NCI-H2196 (cell line): ENCODE measurements around the gene LRRFIP1.
"Not testable (repeated sequence)": the region's sequence is repeated elsewhere in the genome, so short reads cannot be mapped to it uniquely, and the experiment has no call there.

Experiments used
- DNase-seq: peaks from one replicate; lab custom pipeline; 2025; ENCODE audit not compliant: unreplicated experiment; lab: John Stamatoyannopoulos, UW

LRRFIP1 gene

DNA sequence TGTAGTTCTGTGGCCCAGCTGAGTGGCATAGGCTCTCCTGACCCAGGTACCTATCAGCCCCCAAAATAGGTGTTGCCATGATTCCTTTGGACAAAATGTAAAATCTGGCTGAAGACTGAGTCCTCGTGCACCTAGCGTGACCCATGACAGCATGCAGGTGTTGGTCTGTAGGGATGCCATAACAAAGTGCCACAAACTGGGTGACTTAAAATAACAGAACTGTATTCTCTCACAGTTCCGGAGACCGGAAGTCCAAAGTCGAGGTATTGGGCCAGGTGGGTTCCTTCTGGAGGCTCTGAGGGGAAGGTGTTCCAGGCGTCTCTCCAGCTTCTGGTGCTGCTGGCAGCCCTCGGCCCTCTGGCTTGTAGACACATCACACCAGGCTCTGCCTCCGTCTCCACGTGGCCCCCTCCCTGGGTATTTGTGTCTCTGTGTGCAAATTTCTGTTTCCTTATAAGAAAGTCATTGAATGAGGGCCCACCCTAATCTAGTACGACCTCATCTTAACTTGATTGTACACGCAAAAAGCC lies 34.5 kb downstream of the LRRFIP1 start:
- DNase-seq, result no peak

DNA sequence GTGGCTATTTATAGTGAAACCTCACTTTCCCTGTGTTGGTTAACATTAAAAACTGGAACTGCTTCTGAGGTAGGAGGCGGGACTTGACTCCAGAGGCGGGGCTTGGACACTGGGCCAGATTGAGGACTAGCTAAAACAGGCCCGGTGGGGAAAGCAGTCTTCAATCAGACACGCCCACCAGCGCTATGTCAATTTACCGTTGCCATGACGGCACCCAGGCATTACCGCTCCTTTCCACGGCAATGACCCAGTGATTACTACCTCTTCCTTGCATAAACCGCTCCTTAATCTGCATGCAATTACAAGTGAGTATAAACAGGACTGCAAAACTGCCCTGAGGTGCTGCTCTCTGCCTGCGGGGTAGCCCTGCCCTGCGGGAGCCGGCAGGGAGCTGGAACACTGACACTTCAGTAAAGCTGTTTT lies 35.3 kb downstream of the LRRFIP1 start:
- peak; percentile 95 for DNase-seq

DNA sequence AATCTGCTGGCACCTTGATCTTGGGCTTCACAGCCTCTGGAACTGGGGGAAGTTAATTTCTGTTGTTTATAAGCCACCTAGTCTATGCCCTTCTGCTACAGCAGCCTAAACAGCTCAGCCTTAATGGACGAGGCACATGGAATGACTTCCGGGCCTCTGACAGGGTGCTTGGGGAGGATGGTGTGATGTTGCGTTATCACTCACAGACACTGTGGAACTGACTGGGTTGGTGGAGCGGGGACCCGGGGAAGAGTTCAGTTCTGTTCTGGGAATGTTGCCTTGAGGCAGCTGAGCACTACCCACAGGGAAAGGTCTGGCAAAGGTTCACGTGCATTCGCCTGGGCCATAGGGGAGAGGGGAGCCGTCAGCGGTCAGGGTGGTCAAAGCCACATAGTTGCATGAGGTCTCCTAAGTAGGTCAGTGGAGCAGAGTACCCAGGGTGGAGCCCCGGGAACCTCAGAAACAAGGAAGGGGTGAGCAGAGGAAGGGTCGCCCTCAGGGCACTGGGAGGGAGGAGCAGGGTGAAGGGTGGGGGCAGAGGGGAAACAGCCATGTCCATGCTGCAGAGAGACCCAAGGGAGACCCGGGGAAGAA lies 36.2 kb downstream of the LRRFIP1 start:
- DNase-seq, result no peak

DNA sequence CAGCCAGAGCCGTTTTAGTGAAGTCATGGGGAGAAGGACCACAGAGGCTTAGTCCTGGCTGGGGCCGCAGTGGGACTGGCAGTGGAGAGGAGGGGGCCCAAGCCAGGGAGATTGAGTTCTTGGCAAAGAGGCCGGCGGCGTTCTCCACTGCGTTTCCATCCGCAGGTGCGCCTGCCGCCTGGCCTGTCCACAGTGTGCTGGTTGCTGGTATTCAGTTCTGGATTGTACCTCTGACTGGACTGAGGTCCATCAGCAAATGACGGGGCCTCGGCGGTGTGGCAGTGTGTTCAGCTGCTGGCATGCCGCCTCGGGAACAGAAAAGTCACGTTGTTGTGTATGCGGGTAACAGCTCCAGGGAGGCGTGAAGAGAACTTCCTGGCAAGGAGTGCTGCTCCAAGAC lies 36.8 kb downstream of the LRRFIP1 start:
- DNase-seq, result no peak

DNA sequence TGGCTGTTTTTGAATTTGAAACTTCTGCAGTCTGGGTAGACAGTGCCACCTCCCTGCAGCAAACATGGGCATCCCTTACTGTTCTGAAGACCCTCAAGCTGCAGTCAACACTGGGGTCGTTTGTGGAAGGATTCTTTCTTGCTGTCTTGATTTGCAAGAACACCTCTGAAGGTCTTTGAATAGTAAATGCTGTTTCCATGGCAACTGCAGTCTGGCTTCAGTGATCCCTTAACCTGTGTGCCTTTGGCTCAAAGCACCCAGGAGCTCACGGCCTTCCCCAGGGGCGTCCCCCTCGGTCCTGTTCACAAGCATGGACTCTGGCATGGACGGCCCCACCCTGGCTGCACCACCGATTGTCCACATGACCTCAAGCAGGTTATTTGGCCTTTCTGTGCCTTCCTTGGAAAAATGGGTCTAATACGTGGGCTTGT lies 38.3 kb downstream of the LRRFIP1 start:
- DNase-seq, result peak; percentile 40

DNA sequence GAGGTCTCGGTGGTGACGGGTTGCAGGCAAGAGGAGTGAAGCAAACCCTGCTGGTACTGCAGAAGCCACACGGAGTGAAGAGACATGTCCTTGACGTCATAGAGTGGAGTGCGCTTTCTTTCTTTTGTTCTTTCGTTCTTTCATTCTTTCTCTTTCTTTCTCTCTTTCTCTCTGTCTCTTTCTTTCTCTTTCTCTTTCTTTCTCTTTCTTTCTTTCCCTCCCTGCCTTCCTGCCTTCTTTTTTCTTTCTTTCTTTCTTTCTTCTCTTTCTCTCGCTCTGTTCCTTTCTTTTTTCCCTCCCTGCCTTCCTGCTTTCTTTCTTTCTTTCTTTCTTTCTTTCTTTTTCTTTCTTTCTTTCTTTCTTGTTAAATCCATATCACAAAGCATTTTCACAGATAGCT lies 39.2 kb downstream of the LRRFIP1 start:
- DNase-seq, result no peak

DNA sequence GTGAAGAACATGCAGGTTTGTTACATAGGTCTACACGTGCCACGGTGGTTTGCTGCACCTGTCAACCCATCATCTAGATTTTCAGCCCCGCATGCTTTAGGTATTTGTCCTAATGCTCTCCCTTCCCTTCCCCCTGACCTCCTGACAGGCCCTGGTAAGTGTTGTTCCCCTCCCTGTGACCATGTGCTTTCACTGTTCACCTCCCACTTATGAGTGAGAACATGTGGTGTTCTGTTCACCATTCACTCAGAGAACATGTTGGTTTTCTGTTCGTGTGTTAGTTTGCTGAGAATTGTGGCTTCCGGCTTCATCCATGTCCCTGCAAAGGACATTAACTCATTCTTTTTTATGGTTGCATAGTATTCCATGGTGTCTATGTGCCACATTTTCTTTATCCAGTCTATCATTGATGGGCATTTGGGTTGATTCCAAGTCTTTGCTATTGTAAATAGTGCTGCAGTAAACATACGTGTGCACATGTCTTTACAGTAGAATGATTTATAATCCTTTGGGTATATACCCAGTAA lies 39.7 kb downstream of the LRRFIP1 start:
- not testable (repeated sequence) for DNase-seq

DNA sequence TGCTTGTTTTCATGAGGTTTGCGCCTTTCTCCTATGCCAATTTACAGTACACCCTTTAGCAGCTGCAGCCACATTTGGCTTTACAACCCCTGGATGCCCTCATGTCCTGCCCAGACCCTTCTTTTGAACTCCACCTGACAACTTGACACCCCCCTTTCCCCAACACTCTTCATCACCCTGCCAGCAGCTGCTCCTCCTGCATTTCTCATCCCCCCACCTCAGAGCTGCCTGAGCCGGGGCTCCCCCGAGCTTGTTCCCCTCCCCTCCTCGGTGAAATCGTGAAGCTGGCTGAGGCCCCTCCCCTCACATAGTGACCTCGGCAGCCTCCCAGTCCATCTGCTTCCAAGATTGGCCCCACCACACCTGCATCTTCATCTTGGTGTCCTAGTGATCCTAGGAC lies 40.5 kb downstream of the LRRFIP1 start:
- no peak for DNase-seq

DNA sequence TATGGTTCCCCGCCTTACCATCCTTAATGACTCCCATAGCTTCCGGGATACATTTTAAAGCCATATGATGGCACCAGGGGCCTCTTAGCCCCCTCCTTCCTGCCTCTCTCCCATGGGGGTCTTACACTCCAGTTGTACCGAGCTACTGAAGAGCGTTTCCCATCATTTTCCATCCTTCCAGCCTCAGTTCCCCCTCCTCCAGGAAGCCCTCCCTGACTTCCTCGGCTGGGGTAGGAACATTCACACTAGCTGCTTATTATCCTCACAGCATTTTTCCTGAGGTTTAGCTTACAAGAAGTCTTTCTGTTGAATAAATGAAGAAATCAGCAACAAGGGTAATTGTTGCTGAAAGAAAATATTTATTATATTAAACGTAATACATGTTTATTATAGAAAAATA lies 41.1 kb downstream of the LRRFIP1 start:
- no peak for DNase-seq

DNA sequence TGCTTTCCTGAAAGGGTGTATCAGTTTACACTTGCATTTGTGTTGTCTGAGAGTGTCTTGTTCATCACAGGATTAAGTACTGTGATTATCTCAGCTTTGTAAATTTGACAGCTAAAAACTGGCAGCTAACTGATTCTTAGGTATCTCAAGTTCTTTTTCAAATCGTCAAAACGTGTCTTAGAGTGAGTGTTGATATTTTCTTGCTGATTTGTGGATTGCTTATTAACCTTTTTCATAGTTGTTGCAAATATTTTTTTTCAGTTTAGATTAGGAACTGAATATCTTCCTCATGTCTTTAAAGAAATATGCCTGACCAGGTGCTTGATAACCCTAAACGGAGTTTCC lies 41.9 kb downstream of the LRRFIP1 start:
- peak; percentile 31 for DNase-seq

DNA sequence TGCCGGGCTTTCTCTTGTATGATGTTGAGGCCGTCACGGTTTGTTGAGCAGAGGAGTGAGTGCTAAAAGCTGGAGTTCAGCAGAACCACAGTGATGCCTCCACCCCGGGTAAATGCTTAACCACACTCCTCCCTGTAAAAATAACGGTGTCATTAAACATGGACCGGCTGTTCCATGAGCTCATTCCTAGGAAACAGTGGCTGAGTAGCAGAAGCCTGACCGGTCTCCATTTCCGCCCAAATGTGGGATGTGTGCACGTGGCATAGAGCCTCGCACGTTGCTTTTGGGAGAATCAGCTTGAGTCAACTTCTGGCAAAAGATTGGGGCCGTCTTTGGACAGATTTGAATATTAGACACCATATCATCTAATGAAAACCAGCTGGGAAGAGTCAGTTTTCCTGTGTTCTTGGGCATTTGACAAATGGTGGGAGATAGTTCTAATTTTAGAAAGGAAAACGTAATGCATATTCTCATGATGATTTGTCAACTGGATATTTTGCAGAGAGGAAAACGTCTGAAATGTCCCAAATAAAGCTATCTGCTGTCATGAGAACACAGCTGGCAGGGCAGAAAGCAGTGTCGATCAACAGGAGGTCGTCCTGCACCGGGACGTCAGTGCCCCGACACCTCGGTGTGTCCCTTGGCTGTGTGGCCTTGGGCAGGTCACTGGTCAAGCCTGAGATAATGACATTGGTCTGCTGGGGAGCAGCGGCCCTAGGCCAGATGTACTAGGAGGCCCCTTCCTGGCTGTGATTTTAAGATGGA lies 42.4 kb downstream of the LRRFIP1 start:
- DNase-seq, result peak; percentile 71

DNA sequence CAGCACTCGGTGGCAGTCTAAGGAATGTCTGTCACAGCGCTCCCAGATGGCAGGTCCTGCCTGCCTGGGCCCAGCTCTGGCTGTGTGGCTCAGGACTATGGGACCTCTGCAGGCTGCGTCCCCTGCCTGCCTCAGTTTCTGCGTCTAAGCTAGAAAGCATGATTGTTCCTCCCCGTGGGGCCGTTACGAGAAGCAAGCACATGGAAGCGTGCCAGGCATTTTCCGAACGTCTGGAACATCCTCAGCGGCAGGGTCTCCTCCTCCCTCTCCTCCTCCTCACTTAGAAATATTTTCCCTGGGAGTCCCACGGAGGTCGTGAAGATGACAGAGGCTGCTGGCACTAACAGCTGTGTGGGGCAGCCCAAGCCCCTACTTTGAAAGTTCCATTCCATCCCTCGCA lies 43.3 kb downstream of the LRRFIP1 start:
- DNase-seq, result no peak

DNA sequence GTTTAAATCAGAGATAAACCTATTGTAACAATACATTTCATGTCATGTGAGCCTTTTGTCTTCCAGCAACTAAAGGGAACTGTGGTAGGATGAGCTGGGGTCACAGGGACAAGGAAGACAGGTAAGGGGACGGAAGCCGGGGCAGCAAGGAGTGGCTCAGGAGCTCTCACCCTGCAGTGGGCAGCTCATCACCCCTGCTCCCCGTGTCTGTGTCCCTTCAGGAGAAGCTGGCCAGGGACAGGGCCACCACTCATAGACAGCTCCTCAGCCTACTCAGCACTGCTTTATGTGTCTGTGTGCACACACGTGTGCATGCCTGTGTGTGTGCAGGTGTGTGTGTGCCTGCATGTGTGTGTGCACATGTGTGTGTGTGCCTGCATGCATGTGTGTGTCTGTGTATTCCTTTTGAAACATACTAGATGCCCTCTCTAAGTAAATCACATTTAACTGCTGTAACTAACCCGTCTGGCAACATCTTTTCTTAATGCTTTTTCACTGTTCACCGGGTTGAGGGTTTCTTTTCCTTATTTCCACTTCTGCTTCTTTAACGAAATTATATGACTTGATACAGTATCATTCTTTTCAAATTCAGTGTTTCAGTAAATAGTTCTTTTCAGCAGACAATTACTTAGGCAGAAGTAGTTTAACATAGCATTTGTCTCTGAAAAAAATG lies 44.2 kb downstream of the LRRFIP1 start:
- no peak for DNase-seq

DNA sequence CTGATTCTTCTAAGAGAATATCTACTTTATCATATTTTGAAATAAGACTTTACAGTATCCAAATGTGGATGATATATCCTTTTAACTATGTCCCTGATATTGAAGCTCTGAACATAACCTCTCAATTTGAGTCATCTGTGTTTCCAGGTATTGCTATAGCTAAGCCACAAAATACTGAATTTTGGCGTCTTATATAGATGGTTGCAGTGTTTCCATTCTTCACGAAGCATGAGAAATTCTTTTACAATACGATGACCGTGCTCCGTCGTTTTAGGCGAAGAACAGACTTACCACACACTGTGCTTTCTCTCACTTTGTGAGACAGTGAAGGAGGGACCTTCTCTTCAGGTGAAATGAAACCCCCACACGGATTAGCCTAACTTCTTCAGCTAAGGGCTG lies 45.3 kb downstream of the LRRFIP1 start:
- no peak for DNase-seq

DNA sequence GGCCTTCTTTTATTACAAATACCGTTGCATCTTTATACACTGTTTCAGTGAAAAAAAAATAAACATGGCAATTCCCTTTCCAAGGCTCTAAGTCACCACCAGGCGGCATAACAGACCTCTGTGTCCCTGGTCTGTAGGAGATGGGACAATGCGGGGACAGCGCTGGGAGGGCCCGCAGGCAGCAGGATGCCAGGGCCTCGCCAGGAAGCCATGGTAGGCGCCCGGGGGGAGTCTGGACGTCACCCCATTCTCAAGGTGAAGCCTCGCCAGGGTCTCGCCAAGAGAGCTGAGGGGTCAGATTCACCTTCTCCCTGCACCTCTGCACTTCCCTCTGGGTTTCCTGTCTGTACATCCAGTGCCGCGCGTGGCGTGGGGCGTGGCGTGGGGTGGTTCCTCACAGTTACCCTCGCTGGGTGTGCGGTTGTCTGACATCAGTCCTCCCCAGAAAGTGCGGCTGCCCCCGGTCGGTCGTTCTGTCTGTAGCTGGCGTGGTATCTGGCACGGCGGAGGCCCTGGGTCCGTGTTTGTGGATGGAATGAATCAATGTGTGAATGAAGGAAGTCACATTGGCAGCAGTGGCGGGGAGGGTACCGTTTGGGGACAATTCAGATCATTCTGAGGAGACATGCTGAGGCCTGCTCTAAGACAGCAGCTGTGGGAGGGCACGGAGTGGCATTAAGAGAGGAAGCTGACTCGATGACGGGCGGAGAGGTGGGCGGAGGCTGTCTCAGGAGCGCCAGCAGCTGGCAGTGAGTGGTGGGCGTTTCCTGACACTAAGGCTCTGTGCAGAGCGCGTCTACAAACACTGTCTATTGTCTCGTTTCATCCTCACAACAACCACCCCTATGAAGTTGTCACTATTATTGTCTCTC lies 46.0 kb downstream of the LRRFIP1 start:
- peak; percentile 44 for DNase-seq

DNA sequence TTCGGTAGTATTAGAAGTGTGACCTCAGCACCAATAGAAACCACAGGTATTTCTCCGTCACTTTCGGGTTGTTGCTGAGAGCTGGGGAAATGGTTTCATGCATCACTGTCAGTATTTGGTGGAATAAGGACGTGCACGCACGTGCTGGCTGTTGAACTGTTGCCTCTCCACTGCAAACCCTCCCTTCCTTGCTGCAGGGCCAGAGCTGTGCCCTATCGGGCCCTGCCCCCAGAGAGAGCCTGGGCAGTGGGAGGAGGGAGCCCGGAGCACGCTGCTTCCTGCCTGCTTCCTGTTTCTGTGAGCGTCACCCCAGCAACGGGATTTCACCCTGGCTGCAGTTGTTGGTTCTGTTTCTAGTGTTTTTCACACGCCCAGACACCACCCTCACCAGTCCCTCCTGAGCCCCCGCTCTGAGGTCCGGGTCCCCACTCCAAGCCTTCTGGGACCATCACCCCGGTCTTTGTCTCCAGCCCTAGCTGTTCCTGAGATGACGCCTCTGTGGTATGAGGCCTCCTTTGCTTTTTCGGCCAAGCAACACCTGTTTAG lies 47.4 kb downstream of the LRRFIP1 start:
- peak; percentile 73 for DNase-seq

DNA sequence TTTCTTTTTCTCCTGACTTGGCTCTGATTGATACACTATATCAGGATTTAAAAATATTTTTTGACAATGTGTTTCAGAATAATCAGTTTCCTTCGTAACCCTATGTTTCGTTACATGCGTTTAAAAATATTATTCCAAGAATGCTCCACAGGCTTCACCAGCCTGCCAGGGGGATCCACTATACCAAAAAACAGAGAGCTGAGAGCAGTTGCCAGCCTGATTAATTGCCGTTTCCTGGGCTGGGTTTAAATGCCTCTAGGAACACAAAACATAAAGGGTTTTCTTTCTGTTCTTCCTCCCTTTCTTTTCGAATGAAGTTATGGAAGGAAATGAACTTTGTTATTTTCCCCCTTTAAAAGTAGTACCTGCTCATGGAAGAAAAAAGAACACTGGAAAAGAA lies 47.9 kb downstream of the LRRFIP1 start:
- DNase-seq, result no peak

DNA sequence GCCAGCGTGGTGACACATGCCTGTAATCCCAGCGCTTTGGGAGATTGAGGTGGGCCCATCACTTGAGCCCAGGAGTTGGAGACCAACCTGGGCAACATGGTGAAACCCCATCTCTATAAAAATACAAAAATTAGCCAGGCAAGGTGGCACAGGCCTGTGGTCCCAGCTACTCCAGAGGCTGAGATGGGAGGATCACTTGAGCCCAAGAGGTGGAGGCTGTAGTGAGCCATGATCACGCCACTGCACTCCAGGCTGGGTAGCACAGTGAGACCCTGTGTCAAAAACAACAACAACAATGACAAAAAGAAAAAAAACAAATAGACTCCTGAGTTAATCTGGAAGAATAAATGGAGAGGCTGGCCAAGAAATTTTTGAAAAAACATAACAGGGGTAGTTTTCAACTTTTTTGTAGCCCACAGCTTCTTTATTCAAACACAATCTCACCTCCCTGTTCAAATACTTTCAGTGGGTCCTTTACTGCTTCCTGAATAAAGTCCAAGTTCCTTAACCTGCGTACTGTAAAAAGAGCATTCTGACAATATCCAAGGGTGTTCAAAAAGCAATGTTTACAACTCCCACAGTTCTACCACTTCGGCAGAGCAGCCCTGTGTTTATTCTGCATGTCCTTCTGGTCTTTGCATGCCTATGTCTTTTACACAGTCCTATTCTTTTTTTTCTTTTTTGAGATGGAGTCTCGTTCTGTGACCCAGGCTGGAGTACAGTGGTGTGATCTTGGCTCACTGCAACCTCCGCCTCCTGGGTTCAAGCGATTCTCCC lies 53.5 kb downstream of the LRRFIP1 start:
- DNase-seq, result no peak

DNA sequence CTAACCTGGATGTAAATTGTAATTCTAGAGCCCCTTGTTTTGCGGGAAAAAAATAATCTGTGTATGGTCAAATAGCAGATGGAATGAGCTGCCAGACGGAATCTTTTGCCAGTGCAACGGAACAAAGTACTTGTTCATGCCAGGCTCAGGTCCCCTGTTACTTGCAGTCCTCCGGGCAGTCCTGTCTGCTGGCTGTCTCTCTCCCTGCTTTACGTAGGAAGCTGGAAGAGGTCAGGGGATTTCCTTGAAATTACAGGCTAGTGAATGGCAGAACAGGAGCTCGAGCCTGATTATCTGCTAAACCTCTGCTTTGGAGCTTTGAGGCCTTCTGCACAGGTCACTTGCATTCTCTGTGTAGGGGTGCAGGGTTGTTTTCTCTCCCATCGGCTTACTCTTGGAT lies 54.8 kb downstream of the LRRFIP1 start:
- DNase-seq, result no peak
